ENCODE data around the gene ICOSLG.
A peak's percentile ranks its signal among the peaks of the same experiment; 100 is the strongest.
"Not testable (repeated sequence)": the region's sequence is repeated elsewhere in the genome, so short reads cannot be mapped to it uniquely, and the experiment has no call there.

Gene ICOSLG

DNA sequence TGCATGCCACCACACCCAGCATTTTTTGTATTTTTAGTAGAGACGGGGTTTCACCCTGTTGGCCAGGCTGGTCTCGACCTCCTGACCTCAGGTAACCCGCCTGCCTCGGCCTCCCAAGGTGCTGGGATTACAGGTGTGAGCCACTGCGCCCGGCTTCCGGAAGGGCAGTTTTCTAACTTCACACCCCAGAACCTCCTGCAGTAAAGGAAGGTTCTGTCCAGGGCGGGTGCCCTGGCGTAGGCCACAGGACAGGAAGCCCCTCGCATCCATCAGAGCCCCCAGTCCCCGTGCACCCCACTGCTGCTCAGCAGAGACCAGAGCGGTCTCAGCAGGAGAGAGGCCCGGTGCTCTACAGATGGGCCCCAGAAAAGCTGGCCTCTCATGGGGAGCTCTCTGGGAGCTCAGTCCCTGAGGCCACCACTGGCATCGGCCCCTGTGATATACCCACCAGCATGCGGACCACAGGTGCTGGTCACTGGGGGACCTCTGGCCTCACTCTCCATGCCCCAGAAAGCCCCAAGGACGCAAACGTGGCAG lies 25.1 kb upstream of the ICOSLG start:
- no peak for DNase-seq (ENCODE audit: low spot score)

DNA sequence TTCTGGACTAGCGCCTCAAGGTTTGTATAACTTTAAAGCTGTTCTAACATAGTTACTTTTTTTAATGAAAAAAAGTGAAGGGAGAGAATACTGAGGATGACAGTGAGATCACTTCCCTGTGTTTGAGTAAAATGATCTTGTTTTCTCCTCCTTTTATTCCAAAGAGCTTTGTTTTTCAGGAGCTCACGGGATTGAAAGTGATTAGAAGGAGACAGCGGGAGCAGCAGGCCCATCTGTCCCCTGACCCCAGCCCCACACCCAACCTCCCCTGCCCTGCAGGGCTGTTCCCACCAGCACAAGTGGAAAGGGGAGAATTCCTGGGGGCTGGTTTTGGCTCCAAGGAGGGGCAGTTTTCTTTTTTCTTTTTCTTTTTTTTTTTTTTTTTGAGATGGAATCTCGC lies 23.0 kb upstream of the ICOSLG start:
- DNase-seq (ENCODE audit: low spot score), result no peak

DNA sequence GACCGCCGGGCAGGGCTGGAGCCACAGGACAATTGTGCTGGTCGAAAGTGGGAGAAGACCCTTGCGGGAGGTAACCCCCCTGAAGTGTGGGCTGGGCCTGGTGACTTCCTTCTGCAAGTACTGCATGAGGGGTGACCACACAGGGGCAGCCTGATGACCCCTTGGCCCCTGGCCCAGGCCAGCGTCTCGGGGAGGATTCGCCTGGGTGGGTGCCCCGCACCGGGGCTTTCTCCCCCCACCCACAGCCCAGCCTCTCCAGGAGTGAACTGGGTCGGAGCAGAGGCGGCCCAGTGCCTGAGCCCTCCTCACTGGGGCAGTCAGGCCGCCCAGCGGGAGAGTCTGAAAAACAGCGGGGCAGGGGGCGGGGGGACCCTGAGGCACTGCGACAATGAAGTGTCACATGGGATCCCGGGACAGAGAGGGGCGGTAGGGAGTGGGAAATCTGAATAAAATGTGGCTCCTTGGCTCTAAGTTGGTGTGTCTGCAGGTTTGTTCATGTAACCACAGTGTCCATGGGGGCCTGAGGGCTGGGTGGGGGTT lies 22.5 kb upstream of the ICOSLG start:
- DNase-seq (ENCODE audit: low spot score), result peak; percentile 70

DNA sequence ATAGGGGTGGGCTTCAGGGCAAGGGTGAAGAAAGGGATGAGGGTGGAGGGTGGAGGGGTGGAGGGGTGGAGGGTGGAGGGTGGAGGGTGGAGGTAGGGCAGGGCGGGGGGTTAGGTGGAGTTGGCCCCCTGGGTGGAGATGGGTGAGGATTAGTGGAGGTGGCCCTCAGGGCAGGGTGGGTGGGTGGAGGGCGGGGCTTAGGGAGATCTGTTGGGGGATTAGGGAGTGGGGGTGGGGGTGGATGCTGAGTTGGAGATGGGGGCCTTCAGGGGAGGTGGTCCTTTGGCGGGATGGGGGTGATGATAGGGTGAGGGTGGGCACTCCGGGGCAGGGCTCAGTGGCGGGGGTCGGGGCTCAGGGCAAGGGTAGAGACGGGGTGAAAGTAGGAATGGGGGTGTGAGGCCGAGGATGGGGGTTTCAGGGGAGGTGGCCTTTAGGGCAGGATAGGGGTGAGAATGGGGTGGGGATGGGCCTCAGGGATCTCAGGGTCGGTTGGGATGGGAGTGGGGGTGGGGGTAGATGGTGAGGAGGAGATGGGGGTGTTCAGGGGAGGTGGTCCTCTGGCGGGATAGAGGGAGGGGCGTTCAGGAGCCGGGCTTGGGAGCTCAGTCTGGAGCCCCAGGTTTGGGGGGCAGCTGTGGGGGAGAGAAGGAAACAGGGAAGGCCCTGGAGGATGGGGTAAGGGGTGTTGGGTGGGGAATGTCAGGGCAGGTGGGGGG lies 21.8 kb upstream of the ICOSLG start:
- DNase-seq (ENCODE audit: low spot score), result no peak

DNA sequence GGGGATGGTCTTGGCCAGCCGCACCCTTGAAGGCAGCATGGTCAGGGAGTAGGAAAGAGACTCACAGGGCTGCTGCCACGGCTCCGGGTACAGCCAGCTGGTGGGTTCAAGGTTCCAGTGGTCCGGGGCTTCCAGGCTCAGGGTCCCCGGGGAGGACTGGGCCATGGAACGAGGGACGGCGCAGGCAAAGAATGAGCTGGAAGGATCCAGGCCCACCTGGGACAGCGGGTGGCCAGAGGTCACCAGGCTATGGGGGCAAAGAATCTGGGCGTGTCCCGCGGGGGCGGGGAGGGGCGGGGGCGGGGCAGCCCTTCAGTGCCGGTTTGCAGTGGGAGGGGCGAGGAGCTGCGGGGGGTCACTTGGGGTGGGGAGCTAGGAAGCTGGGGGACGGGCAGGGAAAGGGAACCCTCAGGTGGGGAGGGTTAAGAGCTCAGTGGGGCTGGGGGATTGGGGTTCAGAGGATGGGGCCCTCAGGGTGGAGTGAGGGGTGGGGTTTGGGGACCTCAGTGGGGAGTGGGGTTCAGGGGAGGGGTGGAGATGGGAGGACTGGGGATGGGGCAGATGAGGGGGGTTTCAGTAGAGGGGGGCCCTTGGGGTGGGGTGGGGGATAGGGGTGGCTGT lies 21.0 kb upstream of the ICOSLG start, which contains the start of gene DNMT3L:
Gene DNMT3L, minus strand, starts transcription at position 223 of the 621 bp plus-strand sequence. CDS start 638 bp downstream, outside the sequence.
- DNase-seq (ENCODE audit: low spot score), result no peak

DNA sequence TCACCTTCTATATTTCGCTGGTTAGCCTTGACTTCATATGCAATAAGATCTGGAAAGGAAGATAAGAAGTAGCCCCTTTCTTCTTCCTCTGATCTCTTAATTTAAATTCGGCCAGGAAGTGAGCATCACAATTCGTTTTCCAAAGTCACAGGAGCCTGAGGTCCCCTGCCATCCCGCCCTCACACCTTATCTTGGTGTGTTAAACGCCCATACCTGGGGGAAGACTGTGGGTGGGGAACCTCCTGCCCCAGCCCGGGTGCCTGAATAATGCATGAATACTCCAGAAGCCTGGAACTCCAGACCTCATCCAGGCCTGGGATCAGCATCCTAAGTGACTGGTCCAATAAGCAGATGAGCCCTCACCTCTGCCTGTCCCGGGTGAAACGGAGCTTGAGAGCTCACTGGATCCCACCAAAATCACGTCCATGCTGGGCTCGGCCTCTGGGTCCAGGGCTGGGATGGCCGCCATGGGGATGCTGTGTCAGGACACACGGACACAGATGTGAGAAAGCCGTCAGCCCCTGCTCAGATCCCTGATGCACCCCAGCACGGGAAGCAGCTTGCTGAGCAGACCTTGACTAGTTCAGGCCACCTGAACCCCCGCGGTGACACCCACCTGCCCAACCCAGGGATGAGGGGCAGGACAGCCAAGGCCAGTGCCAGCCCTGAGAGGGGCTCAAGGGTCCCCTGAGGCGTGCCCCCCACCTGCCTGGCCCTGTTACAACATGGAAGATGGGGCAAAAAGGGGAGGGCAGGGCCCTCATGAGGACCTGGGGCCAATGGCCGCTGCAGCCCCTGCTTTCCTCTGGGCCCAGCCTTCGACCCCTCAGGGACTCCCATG lies 20.3 kb upstream of the ICOSLG start:
- no peak for DNase-seq (ENCODE audit: low spot score)

DNA sequence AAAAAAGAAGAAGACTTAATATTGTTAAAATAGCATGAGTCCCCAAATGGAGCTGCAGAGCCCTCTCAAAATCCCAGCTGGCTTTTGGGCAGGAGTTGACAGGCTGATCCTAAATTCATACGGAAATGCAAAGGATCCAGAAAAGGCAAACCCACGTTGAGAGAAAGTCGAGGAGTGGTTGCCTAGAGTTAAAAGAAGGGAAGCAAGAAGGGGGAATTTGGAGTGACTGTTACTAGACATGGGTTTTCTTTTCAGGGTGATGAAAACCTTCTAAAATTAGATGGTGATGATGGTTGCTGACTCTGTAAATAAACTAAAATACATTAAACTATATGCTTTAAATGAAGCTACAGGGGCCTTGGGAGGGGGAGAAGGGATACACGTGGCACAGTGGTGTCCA lies 19.3 kb upstream of the ICOSLG start:
- no peak for DNase-seq (ENCODE audit: low spot score)

DNA sequence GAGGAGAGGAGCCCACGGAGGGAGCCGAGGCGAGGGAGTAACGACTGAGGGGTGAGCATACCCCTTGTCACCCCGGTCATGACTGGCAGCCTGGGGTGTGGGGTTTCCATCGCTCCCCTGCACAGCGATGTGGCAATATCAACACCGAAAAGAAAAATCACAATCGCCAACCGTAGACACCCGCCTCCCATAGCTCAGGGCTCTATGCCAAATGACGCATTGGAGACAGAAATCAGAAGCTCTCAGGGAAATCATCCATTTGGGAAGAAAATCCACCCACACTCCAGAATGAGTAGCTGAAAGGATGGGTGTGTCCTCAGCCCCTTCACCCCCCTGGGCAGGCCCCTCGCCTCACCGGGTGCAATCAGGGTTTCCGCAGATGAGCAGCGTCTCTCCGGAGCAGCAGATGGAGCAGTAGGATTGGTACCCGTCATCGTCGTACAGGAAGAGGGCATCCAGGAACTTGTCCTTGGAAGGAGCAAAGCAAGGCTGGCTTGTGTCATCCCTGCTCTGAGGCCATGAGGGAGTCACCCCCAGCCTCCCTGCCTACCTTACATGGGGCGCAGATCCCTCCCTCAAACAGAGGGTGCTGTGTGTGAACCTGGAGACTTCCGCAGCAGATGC lies 18.5 kb upstream of the ICOSLG start:
- DNase-seq (ENCODE audit: low spot score), result no peak

DNA sequence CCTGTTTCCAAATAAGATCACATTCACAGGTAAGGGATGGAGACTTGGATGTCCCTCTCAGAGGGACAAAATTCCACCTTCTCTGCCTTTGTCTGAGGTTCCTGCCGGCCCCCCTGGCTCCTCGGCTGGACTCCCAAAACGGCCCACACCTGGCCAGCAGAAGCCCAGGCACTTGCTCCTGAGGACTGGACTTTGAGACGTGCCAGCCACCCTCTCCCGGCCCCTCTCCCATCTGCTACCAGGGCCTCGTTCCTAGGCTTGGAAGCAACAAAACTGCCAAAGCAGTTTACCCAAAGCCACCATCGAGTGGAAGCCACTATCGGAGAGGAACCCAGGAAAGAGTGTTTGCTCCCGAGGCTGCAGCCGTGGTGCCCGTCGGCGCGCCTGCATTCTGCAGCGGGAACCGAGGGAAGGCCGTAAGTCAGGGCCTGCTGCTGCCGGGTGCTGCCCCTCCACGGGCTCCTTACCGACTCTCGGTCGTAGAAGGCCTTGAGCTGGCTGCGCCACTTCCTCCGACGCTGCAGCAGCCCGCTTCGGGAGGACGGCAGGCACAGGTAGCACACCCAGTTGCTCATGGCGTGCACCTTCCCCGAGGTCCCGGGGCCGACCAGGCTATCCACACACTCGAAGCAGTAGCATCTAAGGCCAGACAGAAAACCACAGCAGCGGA lies 17.4 kb upstream of the ICOSLG start:
- no peak for DNase-seq (ENCODE audit: low spot score)

DNA sequence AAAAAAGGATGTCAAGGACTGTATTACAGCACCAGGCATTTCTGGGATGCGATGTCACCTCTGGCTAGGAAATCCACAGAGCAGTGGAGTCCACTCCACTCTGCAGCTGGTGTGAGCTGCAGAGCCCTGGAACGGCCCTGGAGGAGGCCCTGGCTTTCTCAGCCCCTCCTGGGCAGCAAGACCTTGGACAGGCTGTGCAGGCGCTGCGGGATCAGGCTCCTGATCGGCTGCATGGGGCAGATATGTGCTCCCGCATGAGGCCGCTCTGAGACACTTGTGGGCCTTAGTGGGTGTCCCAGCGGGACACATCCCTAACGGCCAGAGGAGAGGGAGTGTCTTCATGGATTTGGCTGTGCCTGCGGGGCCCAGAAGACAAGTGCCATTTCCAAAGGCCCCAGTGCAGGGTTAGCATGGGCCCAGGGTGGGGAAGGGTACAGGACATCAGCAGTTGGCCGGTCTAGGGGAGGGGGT lies 14.8 kb upstream of the ICOSLG start:
- no peak for DNase-seq (ENCODE audit: low spot score)

DNA sequence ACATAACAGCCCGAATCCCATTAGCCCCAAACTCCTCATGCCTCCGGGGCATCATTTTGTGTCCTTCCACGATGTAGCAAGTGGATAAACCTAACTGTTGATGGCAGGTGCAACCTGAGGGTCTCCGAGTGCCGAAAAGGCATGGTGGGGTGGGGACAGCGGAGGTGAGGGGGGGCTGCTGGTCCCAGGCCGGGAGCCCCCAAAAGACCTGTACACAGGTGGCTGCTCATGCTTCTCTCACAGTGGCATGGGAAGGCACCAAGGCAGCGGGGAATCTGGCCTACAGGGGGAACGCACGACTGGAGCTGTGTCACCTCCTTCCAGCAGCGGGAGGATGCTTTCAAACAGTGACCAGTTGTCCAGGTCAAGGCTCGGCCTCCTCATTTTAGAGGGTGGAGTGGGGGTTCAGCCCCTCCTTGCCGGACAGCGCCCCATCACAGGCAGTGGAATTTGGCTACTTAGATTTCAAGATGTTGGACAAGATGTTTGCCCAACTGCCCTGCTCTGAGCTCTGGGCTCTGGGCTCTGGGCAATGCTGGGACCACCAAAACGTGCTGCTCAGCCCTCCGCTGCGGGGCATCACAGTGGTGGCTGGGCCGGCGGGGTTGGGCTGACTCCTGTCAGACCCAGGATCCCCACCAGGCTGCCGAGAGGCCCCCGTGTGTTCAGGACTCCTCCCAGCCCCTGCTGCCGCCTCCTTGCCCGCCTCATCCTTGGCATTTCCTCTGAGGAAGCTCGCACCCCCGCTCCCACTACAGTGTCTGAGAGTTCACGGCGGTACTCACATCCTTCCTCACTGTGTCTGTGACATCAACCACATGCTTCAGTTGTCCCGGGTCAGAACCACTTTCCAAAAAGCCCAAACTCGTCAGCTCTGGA lies 13.3 kb upstream of the ICOSLG start:
- no peak for DNase-seq (ENCODE audit: low spot score)

DNA sequence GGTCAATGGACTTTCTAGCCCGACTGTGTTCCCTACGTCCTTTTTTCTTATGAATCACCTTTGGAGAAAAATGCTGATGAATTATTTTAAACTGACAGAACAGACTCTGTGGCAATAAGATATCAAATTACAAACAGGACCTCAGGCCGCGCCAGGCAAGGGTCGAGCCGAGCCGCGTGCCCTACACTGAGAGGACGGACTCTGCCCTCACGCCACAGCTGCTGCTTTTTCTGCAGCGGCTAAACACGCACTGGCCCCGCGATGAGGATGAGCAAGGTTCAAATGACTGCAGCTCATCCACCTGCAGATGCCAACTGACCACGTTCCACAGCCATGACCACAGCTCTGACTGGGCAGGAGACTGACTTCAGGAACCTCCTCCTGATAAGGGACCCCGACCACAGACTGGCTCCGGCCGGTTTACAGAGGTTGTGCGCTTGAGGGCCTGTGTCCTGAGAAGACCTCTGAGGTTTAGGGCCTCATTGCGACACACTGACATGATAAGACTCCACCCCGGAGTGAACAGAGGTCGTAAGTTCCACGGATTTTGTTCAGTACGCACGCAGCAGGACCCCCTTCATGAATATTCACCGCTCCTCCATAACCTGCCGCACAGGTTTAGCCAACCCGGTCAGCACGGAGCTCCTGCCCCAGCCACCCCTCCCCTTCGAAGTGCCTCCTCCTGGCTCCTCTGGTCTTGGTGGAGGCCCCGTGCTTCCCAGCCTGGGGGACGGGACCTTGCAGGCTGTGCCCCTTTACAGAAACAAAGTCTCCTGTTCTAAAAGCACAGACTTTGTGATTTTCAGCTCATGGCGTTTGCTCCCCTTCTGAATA lies 8.7 kb upstream of the ICOSLG start:
- DNase-seq (ENCODE audit: low spot score), result not testable (repeated sequence)

DNA sequence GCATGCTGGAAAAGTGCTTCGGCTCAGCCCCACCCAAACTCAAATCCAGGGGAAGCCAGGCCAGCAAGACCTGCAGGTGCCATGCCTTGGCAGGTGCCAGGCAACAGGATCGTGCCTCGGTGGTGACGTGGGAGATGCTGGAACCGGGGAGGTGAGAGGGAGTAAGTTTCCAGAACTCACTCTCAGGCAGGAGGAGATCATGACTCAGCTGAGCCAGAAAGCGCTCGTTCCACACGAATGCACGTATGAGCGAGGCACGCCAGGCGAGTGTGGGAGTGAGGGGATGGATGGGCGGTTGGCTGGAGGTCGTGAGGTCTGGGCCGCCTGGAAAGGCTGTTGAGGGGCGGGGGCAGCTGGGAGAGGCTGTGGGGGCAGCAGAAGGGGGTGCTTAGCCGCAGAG lies 7.2 kb upstream of the ICOSLG start:
- not testable (repeated sequence) for DNase-seq (ENCODE audit: low spot score)

DNA sequence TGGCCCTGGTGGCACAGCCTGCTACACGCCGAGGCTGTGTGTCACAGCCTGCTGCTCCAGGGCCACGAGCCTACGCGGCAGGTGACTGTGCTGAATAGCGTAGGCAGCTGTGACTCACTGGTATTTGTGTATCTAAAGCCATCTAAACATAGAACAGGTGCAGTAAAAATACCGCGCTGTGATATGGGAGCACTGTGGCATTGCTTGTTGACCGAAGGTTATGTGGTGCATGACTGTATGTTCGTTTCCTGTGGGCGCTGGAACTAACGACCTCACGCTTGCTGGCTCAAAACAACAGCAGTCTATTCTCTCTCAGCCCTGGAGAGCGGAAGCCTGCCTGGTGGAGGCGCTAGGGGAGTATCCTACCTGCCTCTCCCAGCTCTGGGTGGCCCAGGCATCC lies 3.2 kb upstream of the ICOSLG start:
- DNase-seq (ENCODE audit: low spot score), result not testable (repeated sequence)

DNA sequence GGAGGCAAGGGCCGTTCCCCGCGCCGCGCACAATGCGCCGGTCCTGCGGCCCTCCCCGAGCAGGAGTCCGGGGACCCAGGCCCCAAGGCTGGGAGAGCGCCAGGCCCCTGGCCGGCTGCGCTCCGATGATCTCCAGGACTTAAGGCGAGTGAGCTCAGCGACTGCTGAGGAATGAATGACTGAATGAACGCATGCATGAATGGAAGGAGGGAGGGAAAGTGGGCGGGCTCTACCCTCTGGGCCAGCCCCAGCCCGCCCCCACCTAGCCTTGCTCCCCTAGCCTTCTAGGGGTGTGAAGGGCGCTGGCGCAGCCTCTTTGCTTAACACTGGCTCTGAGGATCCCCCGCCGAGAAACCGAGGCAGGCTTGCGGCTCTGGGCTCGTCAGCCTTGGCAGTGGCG lies 538 bp upstream of the ICOSLG start:
- DNase-seq (ENCODE audit: low spot score), result not testable (repeated sequence)

DNA sequence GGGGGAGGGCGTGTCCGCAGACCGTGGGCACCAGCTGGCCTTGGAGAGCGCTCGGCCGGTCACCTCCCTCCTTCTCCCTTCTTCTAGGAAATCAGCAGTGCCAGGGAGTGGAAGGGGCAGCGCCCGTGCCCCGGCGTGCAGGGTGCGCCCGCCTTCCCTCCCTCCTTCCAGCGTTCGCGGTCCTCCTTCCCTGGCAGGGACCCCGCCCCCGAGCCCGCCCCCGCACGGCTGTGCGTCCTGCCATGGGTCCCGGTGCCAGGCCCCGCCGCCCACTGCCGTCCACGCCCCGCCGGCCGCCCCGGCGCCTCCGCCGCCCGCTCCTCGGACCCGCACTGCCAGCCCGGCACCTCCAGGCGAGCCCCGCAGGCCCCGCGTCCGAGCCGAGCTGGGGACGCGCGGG lies 390 bp downstream of the ICOSLG start:
- not testable (repeated sequence) for DNase-seq (ENCODE audit: low spot score)

DNA sequence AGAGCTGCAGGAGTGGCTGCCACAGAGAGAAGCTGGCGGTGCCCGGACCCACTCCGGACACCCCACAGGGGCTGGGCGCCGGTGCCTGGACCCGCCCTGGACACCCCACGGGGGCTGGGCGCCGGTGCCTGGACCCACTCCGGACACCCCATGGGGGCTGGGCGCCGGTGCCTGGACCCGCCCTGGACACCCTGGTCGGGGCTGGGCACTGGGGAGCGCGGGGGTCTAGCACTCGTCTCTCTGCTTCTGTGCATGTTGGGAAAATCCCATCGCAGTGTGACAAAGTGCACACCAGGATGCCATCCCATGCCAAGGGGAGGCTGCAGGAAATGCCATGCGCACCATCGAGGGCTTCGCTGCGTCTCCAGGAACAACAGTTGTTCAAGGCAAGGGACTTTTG lies 11.2 kb downstream of the ICOSLG start:
- not testable (repeated sequence) for DNase-seq (ENCODE audit: low spot score)

DNA sequence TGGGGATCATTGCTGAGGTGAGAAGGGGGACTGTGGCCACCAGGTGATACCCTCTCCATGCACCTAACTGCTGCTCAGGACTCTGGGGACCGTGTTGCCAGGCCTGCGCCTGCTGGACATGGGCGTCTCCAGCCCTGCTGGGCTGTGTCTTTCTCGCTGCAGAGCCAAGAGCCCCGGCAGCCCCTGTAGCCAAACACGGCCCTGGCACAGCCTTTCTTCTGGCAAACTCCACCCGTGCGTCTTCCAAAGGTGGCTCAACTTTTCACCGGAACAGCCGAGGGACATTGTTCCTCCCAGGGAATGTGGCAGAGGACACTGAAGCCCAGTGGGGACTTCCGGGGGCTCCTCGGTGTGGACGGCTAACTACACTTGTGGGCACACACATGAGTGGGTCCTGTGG lies 12.6 kb downstream of the ICOSLG start:
- DNase-seq (ENCODE audit: low spot score), result not testable (repeated sequence)

DNA sequence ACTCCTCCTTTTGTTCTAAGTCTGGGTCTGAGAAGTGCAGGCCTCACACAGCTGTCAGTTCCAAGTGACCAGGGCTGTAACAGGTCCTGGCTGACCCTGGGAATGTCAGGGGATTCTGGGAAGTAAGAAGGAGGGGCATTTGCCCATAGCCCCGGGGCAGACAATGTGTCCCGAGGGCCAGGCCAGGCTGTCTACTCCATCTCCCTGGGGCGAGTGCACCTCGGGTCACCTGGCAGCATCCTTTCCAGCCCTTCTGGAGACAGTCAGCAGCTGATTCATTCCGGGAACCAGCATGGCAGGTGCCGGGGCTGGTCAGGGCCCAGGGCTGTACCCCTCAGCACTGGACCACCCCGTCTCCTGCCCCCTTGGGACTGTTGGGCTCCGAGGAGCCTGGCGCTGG lies 13.1 kb downstream of the ICOSLG start:
- DNase-seq (ENCODE audit: low spot score), result not testable (repeated sequence)

All from iPS-NIHi11 (cell line).